Glutamatergic neuron (in vitro differentiated cells): Measurements from ENCODE around the gene PPP6R3. TPM values are rescaled to one million over a fixed set of nuclear protein-coding genes. Genes with fewer than 3 reads are reported as not detected.

Experiments
- DNase-seq: peaks from one replicate; pipeline ENCODE4 v3.0.0; 2022
- H3K27ac Mint-ChIP-seq: one replicate; pipeline ENCODE4 v1.8.0; 2020; ENCODE audit warnings: mild to moderate bottlenecking, mixed read lengths, inconsistent platforms; ENCODE audit not compliant: unreplicated experiment
- H3K27me3 Mint-ChIP-seq: one replicate; pipeline ENCODE4 v1.8.0; 2020; ENCODE audit warnings: mild to moderate bottlenecking, moderate library complexity, mixed read lengths, inconsistent platforms; ENCODE audit not compliant: unreplicated experiment
- H3K36me3 Mint-ChIP-seq: one replicate; pipeline ENCODE4 v1.8.0; 2020; ENCODE audit warnings: mild to moderate bottlenecking, mixed read lengths, inconsistent platforms; ENCODE audit not compliant: unreplicated experiment
- H3K4me1 Mint-ChIP-seq: one replicate; pipeline ENCODE4 v1.8.0; 2020; ENCODE audit warnings: mild to moderate bottlenecking, low read depth, mixed read lengths, inconsistent platforms; ENCODE audit not compliant: unreplicated experiment
- H3K4me3 Mint-ChIP-seq: one replicate; pipeline ENCODE4 v1.8.0; 2020; ENCODE audit warnings: mild to moderate bottlenecking, mixed read lengths, inconsistent platforms; ENCODE audit not compliant: unreplicated experiment
- H3K9me3 Mint-ChIP-seq: one replicate; pipeline ENCODE4 v1.8.0; 2020; ENCODE audit warnings: mild to moderate bottlenecking, moderate library complexity, mixed read lengths, inconsistent platforms; ENCODE audit not compliant: unreplicated experiment
- CTCF ChIP-seq: fragments of 200-600 bp; sonication (generic); IDR thresholded peaks from one replicate; pipeline ENCODE4 v1.5.0; 2021; ENCODE audit not compliant: partially characterized antibody, unreplicated experiment
- total RNA-seq: library from RNA; stranded (reverse); fragmentation: NEBNext Ultra II Directional; extraction: Animal tissue kit (Norgen Biotek cat#: 25700); gene quantifications from one replicate; pipeline ENCODE4 v1.2.1, GENCODE V29; 2021; ENCODE audit not compliant: unreplicated experiment

Gene PPP6R3
- total RNA-seq, 1 donor from 2014 or later, result 312 TPM

- DNase-seq, result no peak
- Mint-ChIP-seq H3K9me3 (no peaks in the 10 kb centered on the region), H3K36me3 (no peaks in the 10 kb centered on the region), H3K27me3 (no peaks in the 10 kb centered on the region), H3K27ac (no peak overlapping the region), H3K4me1 (peaks cover 8% of the 10 kb centered on the region), H3K4me3 (no peak overlapping the region)
- no peak for TF ChIP-seq CTCF
Observed at GRCh38 chr11:68495872-68496271, 35.3 kb downstream of the PPP6R3 start.

- peaks cover 4% of the 10 kb centered on the region for H3K9me3 Mint-ChIP-seq
- no peaks in the 10 kb centered on the region for H3K27me3 Mint-ChIP-seq
- no peak for TF ChIP-seq CTCF
- no peak overlapping the region for H3K27ac Mint-ChIP-seq
- H3K4me1 Mint-ChIP-seq, result peaks cover 12% of the 10 kb centered on the region
- H3K4me3 Mint-ChIP-seq, result no peak overlapping the region
- H3K36me3 Mint-ChIP-seq, result no peaks in the 10 kb centered on the region
- DNase-seq, result no peak
Observed at GRCh38 chr11:68497761-68498160, 37.2 kb downstream of the PPP6R3 start.

- peaks cover 4% of the 10 kb centered on the region for H3K9me3 Mint-ChIP-seq
- no peak overlapping the region for H3K4me3 Mint-ChIP-seq
- no peak for DNase-seq
- H3K4me1 Mint-ChIP-seq, result peaks cover 14% of the 10 kb centered on the region
- no peaks in the 10 kb centered on the region for H3K36me3 Mint-ChIP-seq
- H3K27me3 Mint-ChIP-seq, result no peaks in the 10 kb centered on the region
- H3K27ac Mint-ChIP-seq, result no peak overlapping the region
- no peak for TF ChIP-seq CTCF
Observed at GRCh38 chr11:68498321-68498720, 37.8 kb downstream of the PPP6R3 start.

GRCh38 chr11:68498903-68499883, 38.6 kb downstream of the PPP6R3 start:
- Mint-ChIP-seq H3K27ac (no peak overlapping the region), H3K4me3 (no peak overlapping the region), H3K4me1 (peaks cover 22% of the 10 kb centered on the region), H3K36me3 (no peaks in the 10 kb centered on the region), H3K27me3 (no peaks in the 10 kb centered on the region), H3K9me3 (peaks cover 4% of the 10 kb centered on the region)
- DNase-seq, result no peak
- no peak for TF ChIP-seq CTCF

GRCh38 chr11:68500206-68500605, 39.7 kb downstream of the PPP6R3 start:
- no peaks in the 10 kb centered on the region for H3K27me3 Mint-ChIP-seq
- peaks cover 4% of the 10 kb centered on the region for H3K9me3 Mint-ChIP-seq
- DNase-seq, result no peak
- H3K27ac Mint-ChIP-seq, result no peak overlapping the region
- peaks cover 32% of the 10 kb centered on the region for H3K4me1 Mint-ChIP-seq
- no peaks in the 10 kb centered on the region for H3K36me3 Mint-ChIP-seq
- TF ChIP-seq CTCF, result no peak
- H3K4me3 Mint-ChIP-seq, result no peak overlapping the region
